Hepatocyte (in vitro differentiated cells): ENCODE data around the gene RPP30.

ENCODE experiments used
- EZH2 ChIP-seq: fragments of 200-600 bp; sonication (generic); IDR thresholded peaks from 2 replicates; pipeline ENCODE4 v1.6.1; 2016; ENCODE audit warnings: antibody characterized with exemption, mild to moderate bottlenecking, borderline replicate concordance
- EZH2phosphoT487 ChIP-seq: fragments of 200-600 bp; sonication (generic); IDR thresholded peaks from one replicate; pipeline ENCODE4 v1.6.1; 2018; ENCODE audit warnings: antibody characterized with exemption, mild to moderate bottlenecking, low read depth, moderate library complexity; ENCODE audit not compliant: unreplicated experiment, severe bottlenecking
- TF ChIP-seq, protein P1 (sequence below): fragments of 200-600 bp; sonication (generic); IDR thresholded peaks from 2 replicates; pipeline ENCODE4 v1.5.1; 2016; ENCODE audit warnings: antibody characterized with exemption, mild to moderate bottlenecking; ENCODE audit not compliant: poor library complexity

DNA sequence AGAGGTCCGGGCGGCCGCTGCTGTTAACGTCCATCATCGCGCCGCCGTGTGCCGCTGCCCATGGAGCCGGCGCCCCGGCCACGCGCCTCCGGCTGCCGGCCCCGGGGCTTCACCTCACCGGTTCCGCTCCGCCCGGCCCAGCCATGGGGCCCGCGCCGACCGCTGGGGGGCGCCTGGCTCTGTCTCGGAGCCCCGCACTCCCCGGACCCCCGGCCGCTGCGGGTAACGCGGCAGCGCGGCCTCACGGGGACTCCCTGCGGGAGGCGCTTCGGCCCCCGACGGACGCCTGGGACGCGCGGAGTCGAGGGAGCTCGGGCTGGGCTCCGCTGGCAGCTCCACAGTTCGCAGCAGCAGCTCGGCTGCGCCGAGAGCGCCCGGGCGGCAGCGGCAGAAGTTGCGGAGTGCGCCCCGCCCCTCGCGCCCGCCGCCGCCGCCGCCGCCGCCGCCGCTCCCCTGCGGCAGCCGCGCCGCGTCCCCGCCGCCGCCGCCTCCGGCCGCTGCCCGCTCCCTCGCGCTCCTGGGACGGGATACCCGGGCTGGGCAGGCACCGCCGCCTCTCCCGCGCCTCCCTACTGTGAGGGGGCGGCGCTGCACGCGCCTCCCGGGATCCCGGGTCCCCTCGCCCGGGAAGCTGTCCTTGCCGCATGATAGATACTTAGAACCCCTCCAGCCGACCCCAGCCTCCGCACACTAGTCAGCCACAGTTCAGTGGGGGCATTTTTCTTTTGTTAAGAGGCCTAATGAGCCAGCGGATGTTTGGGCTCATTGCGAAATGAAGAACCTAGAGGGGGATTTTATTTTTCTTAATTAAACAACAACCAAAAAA, 13.9 kb upstream of the RPP30 start, which contains the start of gene HTR7:
- TF ChIP-seq EZH2phosphoT487 (no peak), EZH2 (no peak)
- TF ChIP-seq, protein P1, sequence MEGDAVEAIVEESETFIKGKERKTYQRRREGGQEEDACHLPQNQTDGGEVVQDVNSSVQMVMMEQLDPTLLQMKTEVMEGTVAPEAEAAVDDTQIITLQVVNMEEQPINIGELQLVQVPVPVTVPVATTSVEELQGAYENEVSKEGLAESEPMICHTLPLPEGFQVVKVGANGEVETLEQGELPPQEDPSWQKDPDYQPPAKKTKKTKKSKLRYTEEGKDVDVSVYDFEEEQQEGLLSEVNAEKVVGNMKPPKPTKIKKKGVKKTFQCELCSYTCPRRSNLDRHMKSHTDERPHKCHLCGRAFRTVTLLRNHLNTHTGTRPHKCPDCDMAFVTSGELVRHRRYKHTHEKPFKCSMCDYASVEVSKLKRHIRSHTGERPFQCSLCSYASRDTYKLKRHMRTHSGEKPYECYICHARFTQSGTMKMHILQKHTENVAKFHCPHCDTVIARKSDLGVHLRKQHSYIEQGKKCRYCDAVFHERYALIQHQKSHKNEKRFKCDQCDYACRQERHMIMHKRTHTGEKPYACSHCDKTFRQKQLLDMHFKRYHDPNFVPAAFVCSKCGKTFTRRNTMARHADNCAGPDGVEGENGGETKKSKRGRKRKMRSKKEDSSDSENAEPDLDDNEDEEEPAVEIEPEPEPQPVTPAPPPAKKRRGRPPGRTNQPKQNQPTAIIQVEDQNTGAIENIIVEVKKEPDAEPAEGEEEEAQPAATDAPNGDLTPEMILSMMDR: peak; percentile 48
